Omental fat pad (tissue), 4 donors: Measurements from ENCODE around the gene UQCRC2. TPM values are rescaled to one million over a fixed set of nuclear protein-coding genes. Genes with fewer than 3 reads are reported as not detected.

ENCODE experiments used
- ATAC-seq: fragments of 150-250 bp; one replicate; pipeline ENCODE4 v1.9.1; 2016; ENCODE audit warnings: mild to moderate bottlenecking, moderate library complexity; ENCODE audit not compliant: low FRiP score
- DNase-seq: peaks from one replicate; pipeline ENCODE4 v3.0.0-alpha.2; 2019; ENCODE audit warnings: low spot score
- CTCF ChIP-seq, 3 donors: fragments of 450-650 bp; IDR thresholded peaks; one replicate each; pipeline ENCODE4 v1.5.1; 2016 to 2017; ENCODE audit warnings: antibody characterized with exemption in 3 of 3, mild to moderate bottlenecking in 3 of 3, moderate library complexity in 2 of 3
- total RNA-seq, 4 donors: library from RNA; depleted of rRNA; stranded (reverse); fragments of >200 nt; gene quantifications; one replicate each; pipeline ENCODE4 v1.1.0, GENCODE V29; 2016

UQCRC2 gene
- total RNA-seq, 4 donors from 2014 or later: 149 to 165 (median 159) TPM

GRCh38 chr16:21962475-21962874, 9.3 kb downstream of the UQCRC2 start:
- DNase-seq (no peak), ATAC-seq (no peak)
- no peak for TF ChIP-seq CTCF (IDR thresholded peaks at IDR 0.05)

GRCh38 chr16:21963887-21964286, 10.7 kb downstream of the UQCRC2 start:
- ATAC-seq (no peak), DNase-seq (no peak)
- TF ChIP-seq CTCF (IDR thresholded peaks at IDR 0.05): no peak

- DNase-seq (no peak), ATAC-seq (no peak)
- no peak for TF ChIP-seq CTCF (IDR thresholded peaks at IDR 0.05)
These were observed 11.2 kb downstream of the UQCRC2 start for GRCh38 chr16:21964353-21964752.

- no peak for DNase-seq
- TF ChIP-seq CTCF (IDR thresholded peaks at IDR 0.05): no peak
- no peak for ATAC-seq
These were observed 18.7 kb downstream of the UQCRC2 start for GRCh38 chr16:21971856-21972255.

GRCh38 chr16:21973945-21974344, 20.8 kb downstream of the UQCRC2 start:
- DNase-seq (no peak), ATAC-seq (no peak)
- TF ChIP-seq CTCF (IDR thresholded peaks at IDR 0.05): no peak

GRCh38 chr16:21980032-21980431, 26.9 kb downstream of the UQCRC2 start:
- ATAC-seq: no peak
- no peak for TF ChIP-seq CTCF (IDR thresholded peaks at IDR 0.05)
- DNase-seq: no peak

- no peak for TF ChIP-seq CTCF (IDR thresholded peaks at IDR 0.05)
- DNase-seq (no peak), ATAC-seq (no peak)
These were observed 28.9 kb downstream of the UQCRC2 start for GRCh38 chr16:21982108-21982507.
